ENCODE measurements around the gene YIPF5. TPM values are rescaled to one million over a fixed set of nuclear protein-coding genes. Genes with fewer than 3 reads are reported as not detected.

The YIPF5 gene
- total RNA-seq, result 97.3 and 129 TPM in 2 replicates

DNA sequence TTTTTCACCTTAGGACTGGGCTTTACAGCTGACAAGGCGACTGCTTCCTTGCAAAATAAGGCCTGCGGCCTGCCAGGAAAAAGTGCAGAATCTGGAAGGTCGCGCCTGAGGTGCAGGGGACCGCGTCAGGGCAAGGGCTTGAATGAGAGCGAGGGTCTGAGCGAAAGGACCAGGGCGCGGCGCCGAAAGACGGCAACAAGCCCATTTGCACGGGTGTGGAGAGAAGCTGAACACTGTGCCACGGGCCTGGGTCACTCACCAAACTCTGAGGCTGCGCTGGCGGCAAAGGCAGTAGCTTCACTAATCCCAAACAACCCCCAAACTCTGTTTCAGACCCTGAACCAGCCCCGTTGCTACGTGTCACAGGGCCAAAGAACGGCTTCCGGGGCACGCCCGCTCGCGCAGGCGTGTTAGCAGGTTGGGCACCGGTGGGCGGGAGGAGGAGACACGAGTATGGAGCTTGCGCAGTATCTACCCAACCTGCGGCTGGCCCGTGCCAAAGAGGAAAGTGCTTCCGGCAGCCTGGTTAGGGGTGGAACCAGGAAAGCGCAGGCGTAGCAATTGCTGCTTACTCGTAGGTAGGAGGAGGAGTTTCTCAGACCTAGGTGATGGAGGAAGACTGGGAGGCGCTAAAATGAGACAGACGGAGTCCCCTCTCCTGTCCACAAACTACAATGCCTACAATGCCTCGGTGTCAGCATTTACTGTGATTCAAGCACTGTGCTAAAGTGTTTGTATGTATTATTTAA, at the start of gene YIPF5, which contains the start of gene KCTD16:
Gene YIPF5, minus strand, starts transcription at position 384 of the 749 bp plus-strand sequence. CDS start 704 bp downstream, outside the sequence.
Gene KCTD16, plus strand, starts transcription at position 598 of the 749 bp plus-strand sequence.

Other genes starting within 250 kb of the YIPF5 start
- gene KCTD16, start 214 bp upstream of the YIPF5 start, total RNA-seq, result 0.61 and 0.65 TPM in 2 replicates